Fibroblast of skin of scalp (primary cell): ENCODE data around the gene SEMA3D.
A peak's percentile ranks its signal among the peaks of the same experiment; 100 is the strongest.
"Not testable (repeated sequence)": the region's sequence is repeated elsewhere in the genome, so short reads cannot be mapped to it uniquely, and the experiment has no call there.

ENCODE experiments used
- DNase-seq: peaks from one replicate; pipeline ENCODE4 v3.0.0-alpha.2; 2013

SEMA3D gene

GRCh38 chr7:85030893-85031292 lies 156.0 kb downstream of the SEMA3D start:
- peak; percentile 79 for DNase-seq

GRCh38 chr7:85025312-85025756 lies 161.5 kb downstream of the SEMA3D start:
- no peak for DNase-seq

GRCh38 chr7:85023916-85024315 lies 162.9 kb downstream of the SEMA3D start:
- DNase-seq = no peak

GRCh38 chr7:85023066-85023712 lies 163.7 kb downstream of the SEMA3D start:
- DNase-seq = peak; percentile 55

- no peak for DNase-seq
These were observed 164.7 kb downstream of the SEMA3D start for GRCh38 chr7:85022064-85022697.

GRCh38 chr7:85021101-85021704 lies 165.7 kb downstream of the SEMA3D start:
- DNase-seq = peak; percentile 22

- DNase-seq = no peak
These were observed 167.1 kb downstream of the SEMA3D start for GRCh38 chr7:85019778-85020177.

GRCh38 chr7:85019176-85019575 lies 167.7 kb downstream of the SEMA3D start:
- DNase-seq = no peak

GRCh38 chr7:85018498-85018897 lies 168.4 kb downstream of the SEMA3D start:
- no peak for DNase-seq

- no peak for DNase-seq
These were observed 170.6 kb downstream of the SEMA3D start for GRCh38 chr7:85016286-85016685.

GRCh38 chr7:85014936-85015660 lies 171.8 kb downstream of the SEMA3D start:
- DNase-seq = no peak

- no peak for DNase-seq
These were observed 175.7 kb downstream of the SEMA3D start for GRCh38 chr7:85011127-85011526.

GRCh38 chr7:85010306-85010705 lies 176.6 kb downstream of the SEMA3D start:
- DNase-seq = no peak

GRCh38 chr7:85006754-85007153 lies 180.1 kb downstream of the SEMA3D start:
- no peak for DNase-seq

- DNase-seq = peak; percentile 44
These were observed 182.5 kb downstream of the SEMA3D start for GRCh38 chr7:85004402-85004801.

- DNase-seq = no peak
These were observed 185.1 kb downstream of the SEMA3D start for GRCh38 chr7:85001495-85002345.

- no peak for DNase-seq
These were observed 186.0 kb downstream of the SEMA3D start for GRCh38 chr7:85000735-85001350.

- no peak for DNase-seq
These were observed 187.4 kb downstream of the SEMA3D start for GRCh38 chr7:84999450-84999849.

- DNase-seq = no peak
These were observed 188.2 kb downstream of the SEMA3D start for GRCh38 chr7:84998665-84999064.

- no peak for DNase-seq
These were observed 189.2 kb downstream of the SEMA3D start for GRCh38 chr7:84997626-84998025.

- not testable (repeated sequence) for DNase-seq
These were observed 193.9 kb downstream of the SEMA3D start for GRCh38 chr7:84992954-84993353.
